DOHH2 (cell line): Measurements from ENCODE around the gene DCUN1D3.
"Not testable (repeated sequence)": the region's sequence is repeated elsewhere in the genome, so short reads cannot be mapped to it uniquely, and the experiment has no call there.

Experiments used
- H3F3A ChIP-seq: fragments of 200-600 bp; sonication (generic), shearing (Covaris generic); 2 replicates; pipeline ENCODE4 v1.6.0; 2016; ENCODE audit warnings: antibody characterized with exemption, mild to moderate bottlenecking; ENCODE audit not compliant: control insufficient read depth, insufficient read depth
- H3K27ac ChIP-seq: fragments of 200-600 bp; sonication (generic); 2 replicates; pipeline ENCODE4 v1.5.1; 2014; ENCODE audit warnings: low read depth, mild to moderate bottlenecking, low read length, moderate library complexity
- H3K27me3 ChIP-seq: fragments of 200-600 bp; sonication (generic); 2 replicates; pipeline ENCODE4 v1.6.1; 2014; ENCODE audit warnings: mild to moderate bottlenecking, low read length, mixed read lengths; ENCODE audit not compliant: control insufficient read depth
- H3K36me3 ChIP-seq: fragments of 200-600 bp; sonication (generic); 2 replicates; pipeline ENCODE4 v1.6.1; 2014; ENCODE audit warnings: mild to moderate bottlenecking, low read length, moderate library complexity, mixed read lengths; ENCODE audit not compliant: control insufficient read depth
- H3K4me1 ChIP-seq: fragments of 200-600 bp; sonication (generic); 2 replicates; pipeline ENCODE4 v1.6.1; 2014; ENCODE audit warnings: mild to moderate bottlenecking, low read length, mixed read lengths; ENCODE audit not compliant: control insufficient read depth
- H3K4me2 ChIP-seq: fragments of 200-600 bp; sonication (generic); 2 replicates; pipeline ENCODE4 v1.6.0; 2014; ENCODE audit warnings: mild to moderate bottlenecking, low read length, moderate library complexity
- H3K4me3 ChIP-seq: fragments of 200-600 bp; sonication (generic); 2 replicates; pipeline ENCODE4 v1.5.1; 2014; ENCODE audit warnings: mild to moderate bottlenecking, low read length, mixed read lengths
- H3K79me2 ChIP-seq: fragments of 200-600 bp; sonication (generic); 2 replicates; pipeline ENCODE4 v1.6.1; 2014; ENCODE audit warnings: mild to moderate bottlenecking, low read length, mixed read lengths; ENCODE audit not compliant: control insufficient read depth
- H3K9me2 ChIP-seq: fragments of 200-600 bp; sonication (generic); replicated peaks from 2 replicates; pipeline ENCODE4 v1.6.1; 2014; ENCODE audit warnings: mild to moderate bottlenecking, low read length, mixed read lengths; ENCODE audit not compliant: control insufficient read depth
- H3K9me3 ChIP-seq: fragments of 200-600 bp; sonication (generic); 2 replicates; pipeline ENCODE4 v1.6.1; 2014; ENCODE audit warnings: antibody characterized with exemption, low read length, mixed read lengths; ENCODE audit not compliant: control insufficient read depth, insufficient read depth
- H4K20me1 ChIP-seq: fragments of 200-600 bp; sonication (generic); 2 replicates; pipeline ENCODE4 v1.6.0; 2014; ENCODE audit warnings: low read depth, mild to moderate bottlenecking, antibody characterized with exemption, low read length, moderate library complexity; ENCODE audit not compliant: control insufficient read depth, insufficient read depth
- CTCF ChIP-seq: fragments of 200-600 bp; sonication (generic); IDR thresholded peaks from one replicate; pipeline ENCODE4 v1.5.1; 2014; ENCODE audit warnings: antibody characterized with exemption, mild to moderate bottlenecking, low read depth, low read length; ENCODE audit not compliant: poor library complexity, severe bottlenecking
- EZH2phosphoT487 ChIP-seq: fragments of 200-600 bp; sonication (generic); IDR thresholded peaks from 2 replicates; pipeline ENCODE4 v1.6.1; 2017; ENCODE audit warnings: borderline replicate concordance, mild to moderate bottlenecking, antibody characterized with exemption, low read length, moderate library complexity, mixed read lengths

DCUN1D3 gene

GRCh38 chr16:20862162-20862960 is 37.8 kb downstream of the DCUN1D3 start:
- no peak overlapping the region for H3K27ac ChIP-seq
- H3K36me3 ChIP-seq: peaks cover 2% of the 10 kb centered on the region; the same call in 1 of the 2 replicates
- H3F3A ChIP-seq: no peaks in the 10 kb centered on the region
- no peaks in the 10 kb centered on the region for H3K9me3 ChIP-seq
- no peak overlapping the region for H3K4me2 ChIP-seq
- no peak overlapping the region for H3K4me3 ChIP-seq
- 0 out of 2 replicates have a peak, but pooled peaks cover 2% of the 10 kb centered on the region for H3K4me1 ChIP-seq
- TF ChIP-seq EZH2phosphoT487 (no peak), CTCF (no peak)
- H4K20me1 ChIP-seq: no peaks in the 10 kb centered on the region
- no peaks in the 10 kb centered on the region for H3K27me3 ChIP-seq
- H3K9me2 ChIP-seq: no peaks in the 10 kb centered on the region
- H3K79me2 ChIP-seq: peaks cover 8% of the 10 kb centered on the region

GRCh38 chr16:20860995-20861394 is 39.2 kb downstream of the DCUN1D3 start:
- not testable (repeated sequence) for H3K4me3 ChIP-seq, H3K79me2 ChIP-seq, H3K4me2 ChIP-seq, H3K27me3 ChIP-seq, H3K9me3 ChIP-seq, H4K20me1 ChIP-seq, H3F3A ChIP-seq, H3K9me2 ChIP-seq, H3K4me1 ChIP-seq, H3K36me3 ChIP-seq, H3K27ac ChIP-seq

GRCh38 chr16:20860361-20860760 is 39.8 kb downstream of the DCUN1D3 start:
- Histone ChIP-seq H3K79me2 (peaks cover 4% of the 10 kb centered on the region), H3K4me2 (no peak overlapping the region), H4K20me1 (no peaks in the 10 kb centered on the region), H3K27me3 (no peaks in the 10 kb centered on the region), H3K9me2 (no peaks in the 10 kb centered on the region), H3K4me1 (no peaks in the 10 kb centered on the region), H3K36me3 (peaks cover 2% of the 10 kb centered on the region; the same call in 1 of the 2 replicates), H3K9me3 (no peaks in the 10 kb centered on the region), H3K4me3 (no peak overlapping the region), H3K27ac (no peak overlapping the region), H3F3A (no peaks in the 10 kb centered on the region)
- no peak for TF ChIP-seq CTCF
- TF ChIP-seq EZH2phosphoT487: no peak

GRCh38 chr16:20859699-20860098 is 40.5 kb downstream of the DCUN1D3 start:
- no peak overlapping the region for H3K27ac ChIP-seq
- H3K9me2 ChIP-seq: no peaks in the 10 kb centered on the region
- TF ChIP-seq CTCF: no peak
- no peak for TF ChIP-seq EZH2phosphoT487
- no peaks in the 10 kb centered on the region for H3K9me3 ChIP-seq
- no peaks in the 10 kb centered on the region for H3K4me1 ChIP-seq
- H3K36me3 ChIP-seq: peaks cover 2% of the 10 kb centered on the region; the same call in 1 of the 2 replicates
- no peak overlapping the region for H3K4me2 ChIP-seq
- H3K4me3 ChIP-seq: no peak overlapping the region
- no peaks in the 10 kb centered on the region for H4K20me1 ChIP-seq
- H3F3A ChIP-seq: no peaks in the 10 kb centered on the region
- H3K79me2 ChIP-seq: peaks cover 3% of the 10 kb centered on the region
- no peaks in the 10 kb centered on the region for H3K27me3 ChIP-seq
